ENCODE results near the gene CIC.

The CIC gene

GRCh38 chr19:42287017-42287826 is 18.2 kb downstream of the CIC start:
- no peak for TF ChIP-seq REST (IDR thresholded peaks at IDR 0.05; ENCODE audit: insufficient read depth in 1 of 2, low read depth in 2 of 2, low read length in 2 of 2)
- TF ChIP-seq POLR2AphosphoS5 (IDR thresholded peaks at IDR 0.05; ENCODE audit: low read depth, low read length): no peak
- no peak for TF ChIP-seq FOXP2 (optimal IDR thresholded peaks at IDR 0.05; ENCODE audit: borderline replicate concordance, extremely low read depth, extremely low read length, insufficient read depth)
- no peak for TF ChIP-seq SIN3A (IDR thresholded peaks at IDR 0.05; ENCODE audit: borderline replicate concordance, insufficient read depth, low read length)
- TF ChIP-seq TAF1 (IDR thresholded peaks at IDR 0.05; ENCODE audit: borderline replicate concordance, insufficient read depth, low read length): no peak

GRCh38 chr19:42287827-42288107 is 18.7 kb downstream of the CIC start:
- TF ChIP-seq FOXP2 (optimal IDR thresholded peaks at IDR 0.05; ENCODE audit: borderline replicate concordance, extremely low read depth, extremely low read length, insufficient read depth) (no peak), TAF1 (IDR thresholded peaks at IDR 0.05; ENCODE audit: borderline replicate concordance, insufficient read depth, low read length) (no peak), POLR2AphosphoS5 (IDR thresholded peaks at IDR 0.05; ENCODE audit: low read depth, low read length) (no peak), REST (IDR thresholded peaks at IDR 0.05; ENCODE audit: insufficient read depth in 1 of 2, low read depth in 2 of 2, low read length in 2 of 2) (no peak), SIN3A (IDR thresholded peaks at IDR 0.05; ENCODE audit: borderline replicate concordance, insufficient read depth, low read length) (no peak)

- TF ChIP-seq TAF1 (IDR thresholded peaks at IDR 0.05; ENCODE audit: borderline replicate concordance, insufficient read depth, low read length) (no peak), REST (IDR thresholded peaks at IDR 0.05; ENCODE audit: insufficient read depth in 1 of 2, low read depth in 2 of 2, low read length in 2 of 2) (no peak), SIN3A (IDR thresholded peaks at IDR 0.05; ENCODE audit: borderline replicate concordance, insufficient read depth, low read length) (no peak), FOXP2 (optimal IDR thresholded peaks at IDR 0.05; ENCODE audit: borderline replicate concordance, extremely low read depth, extremely low read length, insufficient read depth) (no peak), POLR2AphosphoS5 (IDR thresholded peaks at IDR 0.05; ENCODE audit: low read depth, low read length) (no peak)
Observed at GRCh38 chr19:42288387-42288786, 19.3 kb downstream of the CIC start.

- no peak for TF ChIP-seq TAF1 (IDR thresholded peaks at IDR 0.05; ENCODE audit: borderline replicate concordance, insufficient read depth, low read length)
- no peak for TF ChIP-seq FOXP2 (optimal IDR thresholded peaks at IDR 0.05; ENCODE audit: borderline replicate concordance, extremely low read depth, extremely low read length, insufficient read depth)
- no peak for TF ChIP-seq SIN3A (IDR thresholded peaks at IDR 0.05; ENCODE audit: borderline replicate concordance, insufficient read depth, low read length)
- TF ChIP-seq POLR2AphosphoS5 (IDR thresholded peaks at IDR 0.05; ENCODE audit: low read depth, low read length): no peak
- no peak for TF ChIP-seq REST (IDR thresholded peaks at IDR 0.05; ENCODE audit: insufficient read depth in 1 of 2, low read depth in 2 of 2, low read length in 2 of 2)
Observed at GRCh38 chr19:42288881-42289555, 20.0 kb downstream of the CIC start.
